ENCODE results near the gene VAV2. TPM values are rescaled to one million over a fixed set of nuclear protein-coding genes. Genes with fewer than 3 reads are reported as not detected.

VAV2 gene
- total RNA-seq, 1 donor from 2014 or later: 15.7 TPM

GRCh38 chr9:133794016-133794760 lies 197.9 kb downstream of the VAV2 start:
- peak; percentile 45 for DNase-seq

GRCh38 chr9:133793471-133793870 lies 198.7 kb downstream of the VAV2 start:
- no peak for DNase-seq

- peak; percentile 83 for DNase-seq
Observed at GRCh38 chr9:133792721-133793470, 199.2 kb downstream of the VAV2 start.

DNA sequence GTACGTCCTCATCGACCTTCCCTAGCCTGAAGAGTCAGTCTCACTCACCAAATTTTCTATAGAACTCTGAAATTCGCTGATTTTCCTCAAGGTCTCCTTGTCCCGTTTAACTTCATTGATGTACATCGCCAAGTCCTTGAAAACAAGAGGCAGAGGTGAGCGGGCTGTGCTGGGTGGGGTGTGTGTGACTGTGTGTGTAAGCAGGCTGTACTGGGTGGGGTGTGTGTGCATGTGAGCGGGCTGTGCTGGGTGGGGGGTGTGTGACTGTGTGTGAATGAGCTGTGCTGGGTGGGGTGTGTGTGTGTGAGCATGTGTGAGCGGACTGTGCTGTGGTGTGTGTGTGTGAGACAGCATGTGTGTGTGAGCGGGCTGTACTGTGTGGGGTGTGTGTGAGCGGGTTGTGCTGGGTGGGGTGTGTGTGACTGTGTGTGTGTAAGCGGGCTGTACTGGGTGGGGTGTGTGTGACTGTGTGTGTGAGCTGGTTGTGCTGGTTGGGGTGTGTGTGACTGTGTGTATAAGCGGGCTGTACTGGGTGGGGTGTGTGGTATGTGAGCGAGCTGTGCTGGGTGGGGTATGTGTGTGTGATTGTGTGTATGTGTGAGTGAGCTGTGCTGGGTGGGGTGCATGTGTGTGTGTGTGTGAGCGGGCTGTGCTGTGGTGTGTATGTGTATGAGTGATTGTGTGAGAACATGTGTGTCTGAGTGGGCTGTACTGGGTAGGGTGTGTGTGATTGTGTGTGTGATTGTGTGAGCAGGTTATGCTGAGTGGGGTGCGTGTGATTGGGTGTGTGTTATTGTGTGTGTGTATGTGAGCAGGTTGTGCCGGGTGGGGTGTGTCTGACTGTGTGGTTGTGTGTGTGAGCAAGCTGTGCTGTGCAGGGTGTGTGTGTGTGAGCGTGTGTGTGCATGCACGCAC lies 200.1 kb downstream of the VAV2 start:
- DNase-seq: no peak

GRCh38 chr9:133791069-133791468 lies 201.1 kb downstream of the VAV2 start:
- no peak for DNase-seq

GRCh38 chr9:133789778-133790177 lies 202.3 kb downstream of the VAV2 start:
- peak; percentile 21 for DNase-seq

DNA sequence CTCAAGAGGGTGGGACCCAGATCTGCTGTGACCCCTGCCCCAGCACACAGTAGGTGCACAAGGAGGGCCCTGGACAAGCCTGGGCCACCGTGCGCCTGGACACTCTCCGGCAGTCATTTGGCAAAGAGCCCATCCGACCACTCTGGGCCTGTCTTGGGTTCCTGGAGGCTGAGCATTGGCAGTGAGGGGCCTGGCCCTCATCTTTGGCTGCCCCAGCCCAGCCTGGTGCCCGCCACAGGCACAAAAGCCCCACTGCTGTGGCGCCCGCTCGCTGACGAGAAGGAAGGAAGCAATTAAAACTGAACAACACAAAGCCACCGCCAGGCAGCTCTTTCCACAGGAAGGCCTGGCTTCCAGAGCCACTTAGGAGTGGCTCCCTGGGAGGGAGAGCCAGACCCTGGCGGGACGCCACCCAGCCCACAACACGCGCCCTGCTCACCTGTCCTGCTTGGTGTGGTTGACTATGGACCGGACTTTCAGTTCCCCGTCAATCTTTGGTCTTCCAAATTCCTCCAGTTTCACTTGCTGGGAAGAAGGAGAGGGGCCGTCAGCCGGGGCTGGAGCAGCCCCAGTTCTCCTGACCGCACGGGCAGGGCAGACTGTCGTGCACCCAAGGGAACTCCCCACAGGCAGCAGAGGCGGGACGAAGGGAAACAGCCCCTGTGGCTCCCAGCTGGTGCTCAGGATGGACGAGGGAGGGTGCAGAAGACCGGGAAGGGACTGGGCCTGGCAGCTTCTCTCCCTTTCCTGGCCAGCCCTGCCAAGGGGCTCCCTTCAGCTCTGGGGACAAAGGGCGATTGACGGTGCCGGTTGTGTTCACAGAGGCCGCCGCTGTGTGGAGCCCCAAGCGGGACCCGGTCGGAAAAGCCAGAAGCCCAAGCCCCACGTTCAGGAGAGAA lies 203.1 kb downstream of the VAV2 start:
- peak; percentile 53 for DNase-seq

GRCh38 chr9:133788045-133788818 lies 203.9 kb downstream of the VAV2 start:
- no peak for DNase-seq

DNA sequence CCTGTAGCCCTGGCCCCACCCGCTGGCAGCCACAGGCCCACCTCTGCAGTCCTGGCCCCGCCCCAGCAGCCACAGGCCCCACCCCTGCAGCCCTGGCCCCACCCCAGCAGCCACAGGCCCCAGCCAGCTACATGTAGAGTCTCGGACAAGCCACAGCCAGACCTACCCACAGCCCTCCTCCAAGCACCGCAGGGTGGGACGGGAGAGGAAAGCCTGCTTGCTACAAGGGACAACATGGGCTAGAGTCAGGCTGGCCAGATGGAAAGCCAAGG lies 204.4 kb downstream of the VAV2 start:
- peak; percentile 33 for DNase-seq

- no peak for DNase-seq
Observed at GRCh38 chr9:133786907-133787753, 205.0 kb downstream of the VAV2 start.

GRCh38 chr9:133786371-133786753 lies 205.8 kb downstream of the VAV2 start:
- DNase-seq: no peak

- no peak for DNase-seq
Observed at GRCh38 chr9:133785753-133786370, 206.3 kb downstream of the VAV2 start.

- no peak for DNase-seq
Observed at GRCh38 chr9:133784731-133785561, 207.2 kb downstream of the VAV2 start.

- DNase-seq: no peak
Observed at GRCh38 chr9:133783331-133783731, 208.8 kb downstream of the VAV2 start.

DNA sequence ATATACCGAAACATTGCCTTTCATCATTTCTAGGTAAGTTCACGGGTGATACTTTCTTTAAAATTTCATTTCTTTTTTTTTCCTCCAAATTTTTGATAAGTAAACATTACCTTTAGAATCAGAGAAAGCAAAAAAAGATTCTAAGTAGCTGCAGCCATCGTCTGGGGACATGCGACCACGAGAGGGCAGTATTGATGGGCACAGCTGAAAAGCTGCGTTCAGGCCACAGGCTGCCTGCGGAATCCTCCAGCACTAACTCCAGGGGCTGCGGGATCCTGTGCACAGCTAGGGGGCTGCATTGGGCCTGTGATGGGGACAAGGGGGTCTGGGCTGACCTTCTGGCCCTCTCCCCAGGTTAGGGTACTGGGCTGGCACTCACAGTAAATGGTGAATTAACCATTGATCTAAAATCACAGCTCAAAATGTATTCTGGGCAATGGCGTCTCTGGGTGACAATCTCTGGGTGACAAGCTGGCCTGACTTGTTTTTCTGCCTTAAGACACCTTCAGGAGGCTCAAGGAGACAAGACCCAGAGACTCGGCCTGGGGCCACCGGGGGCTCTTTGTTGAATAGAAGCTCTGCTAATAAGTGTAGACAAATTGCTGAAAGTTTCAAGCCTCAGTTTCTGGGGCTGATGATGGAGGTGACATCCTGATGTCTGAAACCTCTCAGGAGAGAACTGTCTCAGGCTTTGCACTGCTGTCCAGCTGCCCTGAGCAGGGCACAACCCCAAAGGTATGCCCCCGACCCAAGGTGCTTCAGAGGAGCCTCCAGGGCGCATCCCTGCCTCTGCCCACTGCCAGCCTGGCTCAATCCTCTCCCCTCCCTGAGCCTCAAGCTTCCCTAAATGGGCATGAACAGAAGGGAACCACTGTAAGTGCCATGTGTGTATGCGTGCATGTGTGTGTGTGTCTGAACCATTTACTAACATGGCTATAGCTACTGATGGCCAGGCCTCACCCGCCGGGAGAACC lies 209.7 kb downstream of the VAV2 start:
- DNase-seq: peak; percentile 90

- no peak for DNase-seq
Observed at GRCh38 chr9:133781828-133782135, 210.3 kb downstream of the VAV2 start.

DNA sequence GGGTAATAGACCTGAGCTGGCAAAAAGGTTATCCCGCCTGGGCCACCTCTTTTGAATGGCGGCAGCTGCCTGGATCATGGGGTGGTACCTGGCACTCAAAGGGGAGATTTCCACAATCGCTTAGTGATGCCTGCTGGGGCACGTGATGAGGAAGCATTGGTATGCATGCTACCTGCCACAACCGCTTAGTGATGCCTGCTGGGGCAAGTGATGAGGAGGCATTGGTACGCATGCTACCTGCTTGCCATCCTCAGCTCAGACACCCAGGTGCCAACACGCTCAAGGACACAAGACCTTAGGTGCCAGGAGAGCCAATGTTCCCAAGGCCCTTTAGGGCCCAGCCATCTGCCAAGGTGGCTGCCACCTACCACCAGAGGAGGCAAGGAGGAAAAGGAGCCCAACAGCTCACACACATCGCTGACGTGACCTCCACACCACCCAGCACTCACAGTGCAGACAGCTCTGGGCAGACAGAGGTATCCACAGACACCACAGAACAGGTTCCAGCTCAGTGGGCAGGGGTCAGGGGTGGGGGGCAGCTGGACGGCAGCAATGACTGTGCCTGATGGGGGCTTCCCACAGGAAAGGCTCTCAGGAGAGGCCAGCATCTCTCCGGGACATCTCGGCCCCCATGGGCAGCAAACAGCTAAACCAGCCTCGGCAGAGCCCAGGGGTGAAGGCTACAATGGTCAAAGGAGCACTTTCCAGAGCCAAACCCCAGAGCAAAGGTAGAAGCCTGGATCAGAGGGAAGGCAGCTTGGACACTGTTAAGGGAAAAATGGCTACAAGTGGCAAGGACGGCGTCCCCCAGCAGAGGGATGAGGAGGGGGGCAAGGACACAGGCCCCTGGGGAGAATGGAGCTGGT lies 210.9 kb downstream of the VAV2 start:
- DNase-seq: no peak

Measured in tongue (tissue), 2 donors.